Lower leg skin (tissue), 3 donors: ENCODE measurements around the gene IFI30.

Source experiments
- POLR2A ChIP-seq, 2 donors: fragments of 450-650 bp; IDR thresholded peaks; one replicate each; pipeline ENCODE4 v1.6.1; 2016 to 2017; ENCODE audit warnings: antibody characterized with exemption in 2 of 2, mild to moderate bottlenecking in 1 of 2, moderate library complexity in 1 of 2
- TF ChIP-seq, protein P1 (sequence below), 3 donors: fragments of 450-650 bp; IDR thresholded peaks; one replicate each; pipeline ENCODE4 v1.5.1; 2016; ENCODE audit warnings: antibody characterized with exemption in 3 of 3, mild to moderate bottlenecking in 3 of 3, moderate library complexity in 2 of 3

GRCh38 chr19:18202778-18203407, 29.3 kb downstream of the IFI30 start:
- TF ChIP-seq, protein P1, sequence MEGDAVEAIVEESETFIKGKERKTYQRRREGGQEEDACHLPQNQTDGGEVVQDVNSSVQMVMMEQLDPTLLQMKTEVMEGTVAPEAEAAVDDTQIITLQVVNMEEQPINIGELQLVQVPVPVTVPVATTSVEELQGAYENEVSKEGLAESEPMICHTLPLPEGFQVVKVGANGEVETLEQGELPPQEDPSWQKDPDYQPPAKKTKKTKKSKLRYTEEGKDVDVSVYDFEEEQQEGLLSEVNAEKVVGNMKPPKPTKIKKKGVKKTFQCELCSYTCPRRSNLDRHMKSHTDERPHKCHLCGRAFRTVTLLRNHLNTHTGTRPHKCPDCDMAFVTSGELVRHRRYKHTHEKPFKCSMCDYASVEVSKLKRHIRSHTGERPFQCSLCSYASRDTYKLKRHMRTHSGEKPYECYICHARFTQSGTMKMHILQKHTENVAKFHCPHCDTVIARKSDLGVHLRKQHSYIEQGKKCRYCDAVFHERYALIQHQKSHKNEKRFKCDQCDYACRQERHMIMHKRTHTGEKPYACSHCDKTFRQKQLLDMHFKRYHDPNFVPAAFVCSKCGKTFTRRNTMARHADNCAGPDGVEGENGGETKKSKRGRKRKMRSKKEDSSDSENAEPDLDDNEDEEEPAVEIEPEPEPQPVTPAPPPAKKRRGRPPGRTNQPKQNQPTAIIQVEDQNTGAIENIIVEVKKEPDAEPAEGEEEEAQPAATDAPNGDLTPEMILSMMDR (IDR thresholded peaks at IDR 0.05), result no peak
- no peak for TF ChIP-seq POLR2A (IDR thresholded peaks at IDR 0.05)
